HCT116 (cell line): ENCODE results near the gene ZNF839. TPM values are rescaled to one million over a fixed set of nuclear protein-coding genes. Genes with fewer than 3 reads are reported as not detected.
"Not testable (repeated sequence)": the region's sequence is repeated elsewhere in the genome, so short reads cannot be mapped to it uniquely, and the experiment has no call there.

Experiments
- ATAC-seq: fragments of 200-7000 bp; cut with Tn5 transposase; 2 replicates; pipeline ENCODE4 v1.9.1; 2020; ENCODE audit warnings: mild to moderate bottlenecking, moderate library complexity
- BruUV-seq: library from RNA; stranded (reverse); fragments of 400-500 nt; replicated peaks from 2 replicates; lab custom pipeline; 2021; lab: Mats Ljungman, UMichigan
- CTCF ChIA-PET: fragments of 300-600 bp; sonication (Branson Sonifier 250); formaldehyde crosslinking; loops from one replicate; lab custom pipeline; 2021; ENCODE audit warnings: antibody characterized with exemption; lab: Charles Lee
- POLR2A ChIA-PET: fragments of 300-600, 350-600 bp; sonication (Branson Sonifier 250); formaldehyde crosslinking; loops from one replicate; lab custom pipeline; 2021; ENCODE audit warnings: antibody characterized with exemption; lab: Charles Lee
- RAD21 ChIA-PET, 2 experiments: fragments of 300-600 bp; sonication (Branson Sonifier 250); formaldehyde crosslinking; loops; one replicate each; lab custom pipeline; 2023; ENCODE audit warnings: low total read pairs in 2 of 2; ENCODE audit not compliant: uncharacterized antibody in 2 of 2, unreplicated experiment in 2 of 2, low non-redundant PET in 1 of 2; lab: Charles Lee
- DNase-seq: peaks from one replicate; pipeline ENCODE4 v3.0.0-alpha.2; 2010; ENCODE audit warnings: low read depth, low spot score
- H2AFZ ChIP-seq: fragments of 200-600 bp; shearing (Covaris generic), sonication (generic); 2 replicates; pipeline ENCODE4 v1.6.1; 2017; ENCODE audit warnings: low read depth, mixed run types, mixed read lengths, antibody characterized with exemption, low read length; ENCODE audit not compliant: poor library complexity, severe bottlenecking
- H3K27ac ChIP-seq: 2 replicates; pipeline ENCODE4 v1.5.1; 2012; ENCODE audit warnings: low read depth, low read length
- H3K27me3 ChIP-seq: fragments of 200-600 bp; sonication (generic); 2 replicates; pipeline ENCODE4 v1.6.1; 2016; ENCODE audit warnings: mixed run types, low read length, mixed read lengths; ENCODE audit not compliant: insufficient read depth
- H3K36me3 ChIP-seq, 2 experiments: fragments of 200-500 bp in 1 of 2; fragments of 200-600 bp in 1 of 2; sonication (Bioruptor generic) in 1 of 2; sonication (generic) in 1 of 2; 2 replicates each; pipeline versions ENCODE4 v1.5.1 to v1.6.1; 2014 to 2016; ENCODE audit warnings: low read length in 2 of 2, inconsistent platforms in 1 of 2, mixed read lengths in 1 of 2, mixed run types in 1 of 2; ENCODE audit not compliant: insufficient read depth in 2 of 2, control insufficient read depth in 1 of 2
- H3K4me1 ChIP-seq, 2 experiments: fragments of 200-600 bp in 1 of 2; sonication (generic) in 1 of 2; 2 replicates each; pipeline versions ENCODE4 v1.5.1 to v1.6.1; 2012 to 2017; ENCODE audit warnings: low read length in 2 of 2, inconsistent platforms in 1 of 2, mild to moderate bottlenecking in 1 of 2, mixed read lengths in 1 of 2, mixed run types in 1 of 2, moderate library complexity in 1 of 2; ENCODE audit not compliant: insufficient read depth in 2 of 2, control insufficient read depth in 1 of 2
- H3K4me2 ChIP-seq: fragments of 200-600 bp; sonication (generic); 2 replicates; pipeline ENCODE4 v1.6.1; 2017; ENCODE audit warnings: mixed run types, low read length, mixed read lengths
- H3K4me3 ChIP-seq, 2 experiments: fragments of 200-600 bp in 1 of 2; sonication (generic) in 1 of 2; replicated peaks in 1 of 2; 2 replicates each; pipeline ENCODE4 v1.5.1; 2011 to 2016; ENCODE audit warnings: low read length in 2 of 2, control low read depth in 1 of 2, low read depth in 1 of 2, mild to moderate bottlenecking in 1 of 2, mixed read lengths in 1 of 2, mixed run types in 1 of 2
- H3K79me2 ChIP-seq: fragments of 200-600 bp; sonication (generic); 2 replicates; pipeline ENCODE4 v1.6.1; 2017; ENCODE audit warnings: mild to moderate bottlenecking, mixed run types, low read length, moderate library complexity, mixed read lengths; ENCODE audit not compliant: insufficient read depth
- H3K9ac ChIP-seq: fragments of 200-600 bp; sonication (generic); 2 replicates; pipeline ENCODE4 v1.6.1; 2016; ENCODE audit warnings: low read length, mixed read lengths
- H3K9me2 ChIP-seq: fragments of 200-600 bp; sonication (generic), shearing (Covaris generic); 2 replicates; pipeline ENCODE4 v1.6.1; 2017; ENCODE audit warnings: mixed run types, mild to moderate bottlenecking, moderate library complexity; ENCODE audit not compliant: insufficient read depth
- H3K9me3 ChIP-seq, 2 experiments: fragments of 200-500 bp in 1 of 2; fragments of 200-600 bp in 1 of 2; sonication (Bioruptor generic) in 1 of 2; sonication (generic) in 1 of 2; 2 replicates each; pipeline ENCODE4 v1.6.1; 2014 to 2017; ENCODE audit warnings: low read length in 2 of 2, mixed read lengths in 2 of 2, inconsistent platforms in 1 of 2, low read depth in 1 of 2, mild to moderate bottlenecking in 1 of 2, mixed run types in 1 of 2, moderate library complexity in 1 of 2; ENCODE audit not compliant: control insufficient read depth in 1 of 2, insufficient read depth in 1 of 2
- H4K20me1 ChIP-seq: fragments of 200-600 bp; sonication (generic), shearing (Covaris generic); 2 replicates; pipeline ENCODE4 v1.6.1; 2017; ENCODE audit warnings: mixed run types, mild to moderate bottlenecking, moderate library complexity; ENCODE audit not compliant: insufficient read depth
- CBX3 ChIP-seq: IDR thresholded peaks from 2 replicates; pipeline ENCODE4 v1.6.1; 2012; ENCODE audit warnings: low read depth
- ELF1 ChIP-seq: IDR thresholded peaks from 2 replicates; pipeline ENCODE4 v1.6.1; 2012; ENCODE audit warnings: low read depth, borderline replicate concordance
- JUND ChIP-seq: IDR thresholded peaks from 2 replicates; pipeline ENCODE4 v1.6.1; 2012
- POLR2AphosphoS5 ChIP-seq: IDR thresholded peaks from 2 replicates; pipeline ENCODE4 v1.6.1; 2011; ENCODE audit warnings: mild to moderate bottlenecking, low read depth, low read length, moderate library complexity
- TCF7L2 ChIP-seq: IDR thresholded peaks from 2 replicates; pipeline ENCODE4 v1.7.0; 2011; ENCODE audit warnings: borderline replicate concordance, inconsistent platforms; ENCODE audit not compliant: insufficient read depth, insufficient read length; ENCODE audit errors: extremely low read depth
- YY1 ChIP-seq: IDR thresholded peaks from 2 replicates; pipeline ENCODE4 v1.6.1; 2011; ENCODE audit warnings: low read length, low read depth, moderate library complexity, mild to moderate bottlenecking; ENCODE audit not compliant: insufficient replicate concordance; ENCODE audit errors: extremely low read depth
- intact Hi-C: fragments of 100-400 bp; cut with micrococcal nuclease; formaldehyde crosslinking; loops from 2 replicates; pipeline ENCODE4 v1.10.0; 2022
- total RNA-seq: library from RNA; stranded (reverse); gene quantifications from one replicate; pipeline ENCODE4 v1.2.1, GENCODE V29; 2021; ENCODE audit not compliant: unreplicated experiment
- TF ChIP-seq, protein P1 (sequence below): IDR thresholded peaks from 2 replicates; pipeline ENCODE4 v1.6.1; 2012
- TF ChIP-seq, protein P2 (sequence below): IDR thresholded peaks from 2 replicates; pipeline ENCODE4 v1.6.1; 2012
- TF ChIP-seq, protein P3 (sequence below): IDR thresholded peaks from 2 replicates; pipeline ENCODE4 v1.6.1; 2011; ENCODE audit warnings: mild to moderate bottlenecking, low read length, moderate library complexity; ENCODE audit not compliant: insufficient replicate concordance; ENCODE audit errors: extremely low read depth

Gene ZNF839
- total RNA-seq, 1 experiment from 2014 or later: 17.7 TPM

DNA sequence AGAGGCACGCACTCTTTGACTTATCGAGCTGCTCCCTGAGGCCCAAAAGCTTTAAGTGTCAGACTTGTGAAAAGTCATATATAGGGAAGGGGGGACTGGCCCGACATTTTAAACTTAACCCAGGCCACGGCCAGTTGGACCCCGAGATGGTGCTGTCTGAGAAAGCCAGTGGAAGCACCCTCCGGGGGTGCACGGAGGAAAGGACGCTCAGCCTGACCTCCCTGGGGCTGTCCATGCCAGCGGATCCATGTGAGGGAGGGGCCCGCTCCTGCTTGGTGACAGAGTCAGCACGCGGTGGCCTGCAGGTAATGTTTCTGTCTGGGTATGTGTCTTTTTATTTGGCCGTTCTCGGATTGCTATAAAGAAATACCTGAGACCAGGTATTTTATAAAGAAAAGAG, 7.0 kb downstream of the ZNF839 start:
- POLR2A ChIA-PET: no interaction called here
- CTCF ChIA-PET: no interaction called here
- H3K36me3 ChIP-seq: peaks cover 0 to 2% of the 10 kb centered on the region in 2 experiments; a peak in 2 of 4 replicates
- ATAC-seq (no peak), DNase-seq (no peak)
- TF ChIP-seq, protein P1, sequence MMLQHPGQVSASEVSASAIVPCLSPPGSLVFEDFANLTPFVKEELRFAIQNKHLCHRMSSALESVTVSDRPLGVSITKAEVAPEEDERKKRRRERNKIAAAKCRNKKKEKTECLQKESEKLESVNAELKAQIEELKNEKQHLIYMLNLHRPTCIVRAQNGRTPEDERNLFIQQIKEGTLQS: no peak
- TF ChIP-seq ELF1 (no peak), TCF7L2 (no peak), CBX3 (no peak), POLR2AphosphoS5 (no peak), YY1 (no peak), JUND (no peak)
- TF ChIP-seq, protein P2, sequence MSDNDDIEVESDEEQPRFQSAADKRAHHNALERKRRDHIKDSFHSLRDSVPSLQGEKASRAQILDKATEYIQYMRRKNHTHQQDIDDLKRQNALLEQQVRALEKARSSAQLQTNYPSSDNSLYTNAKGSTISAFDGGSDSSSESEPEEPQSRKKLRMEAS: no peak
- TF ChIP-seq, protein P3, sequence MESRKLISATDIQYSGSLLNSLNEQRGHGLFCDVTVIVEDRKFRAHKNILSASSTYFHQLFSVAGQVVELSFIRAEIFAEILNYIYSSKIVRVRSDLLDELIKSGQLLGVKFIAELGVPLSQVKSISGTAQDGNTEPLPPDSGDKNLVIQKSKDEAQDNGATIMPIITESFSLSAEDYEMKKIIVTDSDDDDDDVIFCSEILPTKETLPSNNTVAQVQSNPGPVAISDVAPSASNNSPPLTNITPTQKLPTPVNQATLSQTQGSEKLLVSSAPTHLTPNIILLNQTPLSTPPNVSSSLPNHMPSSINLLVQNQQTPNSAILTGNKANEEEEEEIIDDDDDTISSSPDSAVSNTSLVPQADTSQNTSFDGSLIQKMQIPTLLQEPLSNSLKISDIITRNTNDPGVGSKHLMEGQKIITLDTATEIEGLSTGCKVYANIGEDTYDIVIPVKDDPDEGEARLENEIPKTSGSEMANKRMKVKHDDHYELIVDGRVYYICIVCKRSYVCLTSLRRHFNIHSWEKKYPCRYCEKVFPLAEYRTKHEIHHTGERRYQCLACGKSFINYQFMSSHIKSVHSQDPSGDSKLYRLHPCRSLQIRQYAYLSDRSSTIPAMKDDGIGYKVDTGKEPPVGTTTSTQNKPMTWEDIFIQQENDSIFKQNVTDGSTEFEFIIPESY: no peak
- no peak overlapping the region for H3K4me2 ChIP-seq
- no peaks in the 10 kb centered on the region for H4K20me1 ChIP-seq
- H3K27ac ChIP-seq: no peak overlapping the region
- peaks cover 4% of the 10 kb centered on the region; the same call in 1 of the 2 replicates for H3K79me2 ChIP-seq
- RAD21 ChIA-PET: no interaction called here
- H3K9me2 ChIP-seq: no peaks in the 10 kb centered on the region
- intact Hi-C loops: no loop called here
- H3K4me3 ChIP-seq: no peak overlapping the region
- H3K4me1 ChIP-seq: peaks cover 0 to 8% of the 10 kb centered on the region in 2 experiments; a peak in 1 of 4 replicates
- no TSS peak for BruUV-seq
- no peak overlapping the region for H2AFZ ChIP-seq
- H3K9ac ChIP-seq: no peak overlapping the region
- H3K27me3 ChIP-seq: no peaks in the 10 kb centered on the region
- no peaks in the 10 kb centered on the region for H3K9me3 ChIP-seq

DNA sequence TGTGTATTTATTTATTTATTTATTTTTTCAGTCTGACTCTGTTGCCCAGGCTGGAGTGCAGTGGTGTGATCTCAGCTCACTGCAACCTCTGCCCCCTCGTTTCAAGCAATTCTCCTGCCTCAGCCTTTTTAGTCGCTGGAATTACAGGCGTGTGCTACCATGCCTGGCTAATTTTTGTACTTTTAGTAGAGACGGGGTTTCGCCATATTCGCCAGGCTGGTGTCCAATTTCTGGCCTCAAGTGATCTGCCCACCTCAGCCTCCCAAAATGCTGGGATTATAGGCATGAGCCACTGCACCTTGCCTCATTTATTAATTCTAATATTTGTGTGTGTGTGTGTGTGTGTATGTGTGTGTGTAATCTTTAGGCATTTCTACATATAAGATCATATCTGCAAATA, 9.8 kb downstream of the ZNF839 start:
- RAD21 ChIA-PET, H3K79me2 ChIP-seq, BruUV-seq, intact Hi-C loops, H3K9me3 ChIP-seq, H3K27me3 ChIP-seq, H3K27ac ChIP-seq, H3K4me2 ChIP-seq, H3K36me3 ChIP-seq, H3K4me3 ChIP-seq, H3K9me2 ChIP-seq, CTCF ChIA-PET, H4K20me1 ChIP-seq, H3K4me1 ChIP-seq, H3K9ac ChIP-seq, ATAC-seq, DNase-seq, H2AFZ ChIP-seq: not testable (repeated sequence)
- POLR2A ChIA-PET: interaction anchor here (0.6 kb wide), 1 partner anchor 181 kb away, joined by 3 read pairs; no protein-coding TSS in a partner anchor
